GM21825 (cell line): ENCODE data around the gene LRRC4C.

Experiments used
- ATAC-seq: cut with Tn5 transposase; IDR thresholded peaks from one replicate; pipeline ENCODE4 v1.9.1; 2021; ENCODE audit warnings: mild to moderate bottlenecking, moderate library complexity; ENCODE audit not compliant: unreplicated experiment

Gene LRRC4C

GRCh38 chr11:41419901-41420300, 39.6 kb downstream of the LRRC4C start:
- ATAC-seq: no peak

- no peak for ATAC-seq
These were observed 44.5 kb downstream of the LRRC4C start for GRCh38 chr11:41414771-41415440.

GRCh38 chr11:41413843-41414242, 45.6 kb downstream of the LRRC4C start:
- ATAC-seq: no peak

GRCh38 chr11:41405812-41406211, 53.6 kb downstream of the LRRC4C start:
- ATAC-seq: no peak

DNA sequence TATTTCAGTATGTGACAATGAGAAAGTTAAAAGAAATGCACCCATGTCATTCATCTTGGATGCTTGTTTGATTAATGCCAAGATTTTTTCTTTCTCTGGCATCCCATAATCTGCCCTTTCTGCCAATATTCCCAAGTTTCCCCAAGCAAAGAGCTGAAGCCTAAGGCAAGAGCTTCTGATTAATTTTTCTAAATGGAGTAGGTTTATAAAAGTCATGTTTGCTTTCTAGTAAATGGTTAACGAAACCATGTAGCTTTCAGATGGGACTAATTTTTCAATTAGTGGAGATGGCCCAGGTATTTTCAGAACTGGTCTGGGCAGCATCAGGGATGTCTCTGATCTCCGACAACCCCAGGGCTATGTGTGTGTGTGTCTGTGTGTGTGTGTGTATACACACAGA, 55.3 kb downstream of the LRRC4C start:
- no peak for ATAC-seq

GRCh38 chr11:41403458-41403857, 56.0 kb downstream of the LRRC4C start:
- ATAC-seq: no peak

DNA sequence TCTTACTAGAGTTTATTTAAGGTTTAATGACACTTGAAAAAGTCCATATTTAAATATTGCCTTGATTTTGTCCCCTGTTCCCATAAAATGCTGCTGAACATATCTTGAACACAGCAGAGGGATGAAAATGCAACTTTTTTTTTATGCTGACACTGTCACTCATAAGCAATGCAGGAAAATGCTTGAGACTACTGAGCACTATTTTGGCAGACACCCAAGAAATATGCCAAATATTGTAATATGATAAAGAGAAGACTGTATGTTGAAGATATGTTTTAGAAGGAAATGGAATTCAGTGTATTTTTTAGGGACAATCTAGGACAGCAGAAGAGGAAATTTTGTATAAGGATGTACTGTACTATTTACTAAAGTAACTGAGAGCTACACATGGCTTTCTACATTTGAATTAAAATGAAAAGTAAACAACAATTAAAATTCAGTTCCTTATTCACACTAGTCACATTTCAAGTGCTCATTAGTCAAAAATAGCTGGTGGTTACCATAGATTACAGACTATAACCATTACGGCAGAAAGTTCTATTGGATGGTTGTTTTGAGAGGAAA, 58.6 kb downstream of the LRRC4C start:
- no peak for ATAC-seq

GRCh38 chr11:41400124-41400523, 59.3 kb downstream of the LRRC4C start:
- no peak for ATAC-seq

DNA sequence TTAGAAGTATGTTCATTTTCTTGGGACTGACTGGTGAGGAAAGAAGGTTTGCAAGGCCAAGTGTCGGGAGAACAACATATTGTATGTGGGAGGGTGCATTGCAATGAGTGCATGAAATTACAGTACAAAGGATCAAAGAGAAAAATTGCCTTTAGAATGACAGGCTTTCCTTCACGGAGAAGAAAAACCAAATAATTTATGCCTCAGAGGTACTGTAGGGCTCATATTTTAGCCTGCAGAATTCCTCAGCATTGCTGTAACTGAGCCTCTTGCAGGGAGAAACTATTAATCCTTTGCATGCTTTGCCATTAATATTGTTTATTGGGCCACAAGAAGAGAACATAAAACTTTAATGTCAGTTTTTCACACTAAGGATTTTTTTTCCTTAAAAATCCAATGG, 60.1 kb downstream of the LRRC4C start:
- no peak for ATAC-seq

DNA sequence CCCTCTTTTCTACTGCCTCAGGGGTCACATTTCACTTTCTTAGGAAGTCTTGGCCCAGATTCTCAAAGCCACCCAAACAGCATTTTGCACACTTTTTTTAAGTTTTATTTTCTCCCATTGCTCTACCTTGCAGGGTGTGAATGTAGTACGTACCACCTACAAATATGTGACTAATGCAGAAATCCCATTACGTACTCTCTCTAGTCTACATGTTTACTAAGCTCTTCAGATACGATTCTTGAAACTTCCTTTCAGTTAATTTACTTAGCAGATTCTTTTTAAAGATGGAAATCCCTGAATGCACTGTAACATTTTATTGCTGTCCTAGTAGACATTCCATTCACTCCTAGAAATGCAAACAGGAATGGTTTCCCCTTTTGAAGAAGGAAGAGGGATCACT, 61.3 kb downstream of the LRRC4C start:
- ATAC-seq: no peak

DNA sequence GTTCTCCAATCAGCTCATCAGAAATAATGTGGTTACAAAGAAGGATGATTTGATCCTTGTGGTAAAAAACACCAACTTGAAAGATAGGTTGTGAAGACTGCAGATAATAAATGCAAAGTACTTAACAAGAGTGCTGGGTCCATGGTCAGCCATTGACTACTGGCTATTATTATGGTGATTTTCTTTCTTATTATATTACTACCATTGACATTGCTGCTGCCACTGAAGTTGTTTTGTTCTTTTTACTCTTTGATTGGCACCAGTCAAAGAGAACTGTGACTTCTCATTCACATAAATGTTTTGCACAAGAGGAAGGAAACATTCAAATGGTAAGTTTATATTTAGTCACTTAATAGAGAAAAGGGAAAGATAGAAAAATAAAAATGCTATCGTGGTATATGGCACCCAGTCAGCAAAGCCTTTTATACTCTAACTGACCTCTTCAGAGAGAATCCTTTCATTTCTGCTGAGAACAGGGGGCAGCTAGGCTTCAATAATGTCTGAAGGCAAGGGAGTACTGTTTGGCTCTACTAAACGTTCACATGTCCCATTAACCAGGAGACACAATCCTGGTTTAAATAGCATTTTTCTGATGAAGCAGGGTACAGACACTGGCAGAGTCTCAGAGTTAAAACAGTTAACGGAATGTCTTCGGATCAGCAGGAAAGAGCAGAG, 64.8 kb downstream of the LRRC4C start:
- ATAC-seq: no peak

DNA sequence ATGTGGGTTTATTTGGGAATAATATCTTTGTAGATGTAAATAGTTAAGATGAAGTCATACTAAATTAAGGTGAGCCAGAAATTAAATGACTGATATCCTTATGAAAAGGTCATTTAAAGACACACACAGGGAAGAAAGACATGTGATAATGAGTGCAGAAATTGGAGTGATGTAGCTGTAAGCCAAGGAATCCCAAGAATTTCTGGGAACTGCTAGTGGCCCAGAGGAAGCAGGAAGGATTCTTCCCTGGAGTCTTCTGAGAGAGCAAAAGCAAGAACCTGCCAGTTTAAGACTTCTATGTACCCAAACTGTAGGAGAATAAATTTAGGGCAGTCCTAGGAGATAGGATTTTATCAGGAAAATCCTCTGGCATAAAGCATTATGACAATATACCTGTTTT, 66.9 kb downstream of the LRRC4C start:
- ATAC-seq: no peak

- ATAC-seq: no peak
These were observed 69.8 kb downstream of the LRRC4C start for GRCh38 chr11:41389623-41390130.

DNA sequence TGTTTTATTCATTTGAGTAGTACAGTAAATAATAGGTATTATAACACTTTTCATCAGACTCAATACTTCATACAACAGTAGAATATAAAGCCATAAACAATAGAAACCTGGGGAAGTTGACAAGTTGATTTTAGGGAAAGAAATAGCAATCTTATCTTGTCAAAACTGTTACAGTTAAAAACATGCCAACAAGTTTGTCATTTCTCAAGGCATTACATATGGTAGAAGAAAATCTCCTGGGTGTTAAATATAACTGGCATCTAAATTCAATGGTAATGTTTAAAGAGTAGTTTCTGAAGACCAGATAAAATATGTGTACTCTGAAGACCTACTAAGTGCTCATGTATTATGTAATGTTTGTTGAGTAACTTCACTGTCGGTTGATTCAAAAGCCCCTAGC, 75.1 kb downstream of the LRRC4C start:
- ATAC-seq: no peak

DNA sequence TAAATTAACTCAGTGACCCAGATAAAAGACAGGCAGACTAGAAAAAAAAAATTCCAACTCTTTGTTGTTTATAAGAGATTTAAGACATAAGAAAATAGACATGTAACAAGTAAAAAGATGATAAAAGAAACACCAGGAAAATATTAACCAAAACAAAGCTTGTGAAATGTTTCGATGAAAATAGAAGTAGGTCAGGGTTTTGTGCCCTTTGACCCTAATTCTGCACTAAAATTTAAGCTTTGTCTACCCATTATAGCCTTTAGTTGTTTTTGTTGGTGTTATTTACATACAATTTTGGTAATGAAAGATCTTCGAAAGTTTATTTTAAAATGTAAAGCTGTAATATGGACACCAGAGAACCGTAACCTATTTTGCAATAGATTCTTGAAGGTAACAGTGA, 75.7 kb downstream of the LRRC4C start:
- ATAC-seq: no peak

DNA sequence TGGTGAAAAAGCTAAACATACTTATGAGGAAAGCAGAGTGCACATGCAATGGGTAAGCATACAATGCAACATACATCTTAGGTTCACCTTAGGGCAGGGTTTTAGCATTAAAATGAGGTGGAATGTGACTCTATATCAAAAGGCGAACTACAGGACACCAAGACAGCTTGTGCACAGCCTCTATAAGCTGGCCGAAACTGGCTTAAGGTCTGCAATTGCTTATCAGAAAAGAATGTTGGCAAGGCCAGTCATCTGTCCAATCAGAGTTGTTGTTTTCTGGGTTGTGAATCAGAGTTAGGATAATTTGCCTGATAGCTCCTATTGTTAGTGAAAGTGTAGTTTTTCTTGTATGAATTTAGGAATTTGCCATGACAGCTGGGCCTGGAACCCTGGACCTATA, 76.5 kb downstream of the LRRC4C start:
- no peak for ATAC-seq

DNA sequence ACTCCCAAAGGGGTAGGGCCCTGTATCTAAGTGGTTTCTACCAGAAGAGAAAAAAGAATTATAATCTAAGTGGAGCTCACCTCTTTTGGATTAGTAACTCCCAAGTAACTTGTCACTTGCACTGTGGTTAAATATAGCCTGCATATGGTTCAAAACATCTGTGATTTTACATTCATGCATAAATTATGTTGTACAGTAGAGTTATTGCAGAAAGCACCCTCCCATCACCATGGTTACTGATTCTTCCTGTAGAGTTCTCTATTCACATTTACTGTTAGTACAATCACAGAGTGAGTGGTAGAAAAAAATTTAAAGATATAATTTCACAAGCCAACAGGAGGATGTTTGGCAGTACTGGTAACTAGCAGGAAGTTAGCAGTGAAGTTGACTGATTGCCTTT, 80.4 kb downstream of the LRRC4C start:
- no peak for ATAC-seq

DNA sequence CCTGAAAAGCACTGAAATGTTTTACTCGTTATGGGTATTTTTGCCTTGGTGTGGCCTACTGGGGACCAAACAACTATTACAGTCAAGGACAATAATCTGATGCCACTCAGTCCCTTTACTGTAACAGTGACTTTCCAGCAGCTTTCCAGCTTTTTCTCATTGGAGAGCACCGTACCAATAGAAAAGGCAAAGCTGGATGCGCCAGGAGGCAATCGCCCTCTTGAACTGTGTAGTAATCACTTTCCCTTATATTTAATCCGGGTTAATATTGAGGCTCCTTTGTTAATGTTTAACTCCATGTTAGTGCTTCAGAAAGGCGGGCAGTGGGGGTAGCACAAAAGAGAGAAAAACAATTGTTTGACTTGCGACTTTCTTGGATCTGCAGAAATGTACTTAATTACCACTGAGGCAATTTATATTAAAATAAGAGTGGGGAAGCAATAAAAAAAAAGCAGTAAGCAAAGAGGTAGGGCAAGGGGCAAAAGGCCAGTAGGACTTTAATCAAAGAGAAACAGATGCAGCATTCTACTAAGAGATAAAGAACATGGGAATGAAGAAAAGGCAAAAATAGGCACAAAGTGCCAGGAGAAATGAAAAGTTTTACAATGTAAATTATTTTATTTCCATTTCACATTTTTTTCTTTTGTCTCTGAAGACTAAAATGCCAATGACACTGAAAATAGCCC, 81.6 kb downstream of the LRRC4C start:
- ATAC-seq: no peak

DNA sequence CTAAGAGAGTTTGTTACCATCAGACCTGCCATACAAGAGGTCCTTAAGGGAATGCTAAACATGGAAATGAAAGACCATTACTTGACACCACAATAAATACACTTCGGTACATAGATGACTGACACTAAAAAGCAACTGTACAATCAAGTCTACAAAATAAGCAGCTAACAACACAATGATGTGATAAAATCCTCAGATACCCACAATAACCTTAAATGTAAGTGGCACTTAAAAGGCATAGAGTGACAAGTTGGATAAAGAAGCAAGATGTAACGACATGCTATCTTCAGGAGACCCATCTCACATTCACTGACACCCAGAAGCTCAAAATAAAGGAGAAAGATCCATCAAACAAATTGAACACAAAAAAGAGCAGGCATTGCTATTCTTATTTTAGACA, 107.6 kb downstream of the LRRC4C start:
- no peak for ATAC-seq

GRCh38 chr11:41346042-41346441, 113.4 kb downstream of the LRRC4C start:
- no peak for ATAC-seq

GRCh38 chr11:41334007-41334933, 125.2 kb downstream of the LRRC4C start:
- no peak for ATAC-seq
